Suprapubic skin (tissue), 4 donors: ENCODE measurements around the gene SPINT2. TPM values are rescaled to one million over a fixed set of nuclear protein-coding genes. Genes with fewer than 3 reads are reported as not detected.

ENCODE experiments used
- DNase-seq, 2 donors: peaks; one replicate each; pipeline ENCODE4 v3.0.0-alpha.2; 2019; ENCODE audit warnings: low spot score in 2 of 2
- H3K27ac ChIP-seq: fragments of 200-600 bp; sonication (generic); one replicate; pipeline ENCODE4 v1.5.1; 2019
- H3K27me3 ChIP-seq: fragments of 200-600 bp; sonication (generic); one replicate; pipeline ENCODE4 v1.5.1; 2019
- H3K36me3 ChIP-seq: fragments of 200-600 bp; sonication (generic); one replicate; pipeline ENCODE4 v1.5.1; 2019
- H3K4me1 ChIP-seq: fragments of 200-600 bp; sonication (generic); one replicate; pipeline ENCODE4 v1.5.1; 2019
- H3K4me3 ChIP-seq: fragments of 200-600 bp; sonication (generic); one replicate; pipeline ENCODE4 v1.5.1; 2019; ENCODE audit warnings: mild to moderate bottlenecking
- H3K9me3 ChIP-seq: fragments of 200-600 bp; sonication (generic); one replicate; pipeline ENCODE4 v1.5.1; 2019
- EP300 ChIP-seq: sonication (generic); formaldehyde crosslinking; IDR thresholded peaks from one replicate; pipeline ENCODE4 v1.6.1; 2017; ENCODE audit warnings: antibody characterized with exemption
- POLR2A ChIP-seq, 2 donors: fragments of 450-650 bp; IDR thresholded peaks; one replicate each; pipeline ENCODE4 v1.6.1; 2017; ENCODE audit warnings: antibody characterized with exemption in 2 of 2, mild to moderate bottlenecking in 2 of 2, moderate library complexity in 2 of 2
- POLR2AphosphoS5 ChIP-seq, 3 donors: sonication (generic); formaldehyde crosslinking; IDR thresholded peaks; one replicate each; pipeline ENCODE4 v1.6.1; 2017; ENCODE audit warnings: antibody characterized with exemption in 3 of 3
- WGBS: methylation state at CpG from one replicate; pipeline ENCODE4 v1.1.5; 2018; 5-methylcytosine and 5-hydroxymethylcytosine counted together
- total RNA-seq, 4 donors: library from RNA; depleted of rRNA; stranded (reverse); fragments of >200 nt; gene quantifications; one replicate each; pipeline ENCODE4 v1.1.0, GENCODE V29; 2016
- TF ChIP-seq, protein P1 (sequence below), 2 donors: fragments of 200-600 bp in 1 of 2; fragments of 450-650 bp in 1 of 2; sonication (generic) in 1 of 2; IDR thresholded peaks; one replicate each; pipeline ENCODE4 v1.5.1; 2016 to 2019; ENCODE audit warnings: antibody characterized with exemption in 2 of 2, mild to moderate bottlenecking in 1 of 2, moderate library complexity in 1 of 2

Gene SPINT2, protein sequence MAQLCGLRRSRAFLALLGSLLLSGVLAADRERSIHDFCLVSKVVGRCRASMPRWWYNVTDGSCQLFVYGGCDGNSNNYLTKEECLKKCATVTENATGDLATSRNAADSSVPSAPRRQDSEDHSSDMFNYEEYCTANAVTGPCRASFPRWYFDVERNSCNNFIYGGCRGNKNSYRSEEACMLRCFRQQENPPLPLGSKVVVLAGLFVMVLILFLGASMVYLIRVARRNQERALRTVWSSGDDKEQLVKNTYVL
- 100 to 1,000 TPM; 359 to 639 (median 494) TPM for total RNA-seq

DNA sequence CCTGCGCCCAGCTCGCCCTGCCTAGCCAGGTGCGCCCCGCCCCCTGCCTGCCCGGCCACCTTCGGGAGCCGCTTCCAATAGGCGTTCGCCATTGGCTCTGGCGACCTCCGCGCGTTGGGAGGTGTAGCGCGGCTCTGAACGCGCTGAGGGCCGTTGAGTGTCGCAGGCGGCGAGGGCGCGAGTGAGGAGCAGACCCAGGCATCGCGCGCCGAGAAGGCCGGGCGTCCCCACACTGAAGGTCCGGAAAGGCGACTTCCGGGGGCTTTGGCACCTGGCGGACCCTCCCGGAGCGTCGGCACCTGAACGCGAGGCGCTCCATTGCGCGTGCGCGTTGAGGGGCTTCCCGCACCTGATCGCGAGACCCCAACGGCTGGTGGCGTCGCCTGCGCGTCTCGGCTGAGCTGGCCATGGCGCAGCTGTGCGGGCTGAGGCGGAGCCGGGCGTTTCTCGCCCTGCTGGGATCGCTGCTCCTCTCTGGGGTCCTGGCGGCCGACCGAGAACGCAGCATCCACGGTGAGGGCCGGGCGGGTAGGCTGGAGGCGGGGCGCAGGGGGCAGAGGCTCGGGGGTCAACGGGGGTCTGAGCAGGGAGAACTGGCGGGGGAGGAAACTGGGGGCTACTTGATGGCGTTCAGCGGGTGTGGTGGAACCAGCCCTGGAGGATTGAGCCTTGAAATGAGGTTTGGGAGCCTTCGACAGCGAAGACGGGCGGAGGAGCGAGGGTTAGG lies at the start of gene SPINT2:
Gene SPINT2 (plus strand): TSS at position 88 of the 727 bp plus-strand sequence. CDS start 320 bp downstream, at position 408.
- DNase-seq, result peak in 1 of 2 donors; percentile 78
- peak within 1 kb of the TSS; percentile 60 for H3K4me3 ChIP-seq
- TF ChIP-seq POLR2AphosphoS5 (IDR thresholded peaks at IDR 0.05) (peak in 2 of 3 donors; percentile 32 to 62), EP300 (no peak), POLR2A (IDR thresholded peaks at IDR 0.05) (peak in 1 of 2 donors; percentile 68)
- TF ChIP-seq, protein P1, sequence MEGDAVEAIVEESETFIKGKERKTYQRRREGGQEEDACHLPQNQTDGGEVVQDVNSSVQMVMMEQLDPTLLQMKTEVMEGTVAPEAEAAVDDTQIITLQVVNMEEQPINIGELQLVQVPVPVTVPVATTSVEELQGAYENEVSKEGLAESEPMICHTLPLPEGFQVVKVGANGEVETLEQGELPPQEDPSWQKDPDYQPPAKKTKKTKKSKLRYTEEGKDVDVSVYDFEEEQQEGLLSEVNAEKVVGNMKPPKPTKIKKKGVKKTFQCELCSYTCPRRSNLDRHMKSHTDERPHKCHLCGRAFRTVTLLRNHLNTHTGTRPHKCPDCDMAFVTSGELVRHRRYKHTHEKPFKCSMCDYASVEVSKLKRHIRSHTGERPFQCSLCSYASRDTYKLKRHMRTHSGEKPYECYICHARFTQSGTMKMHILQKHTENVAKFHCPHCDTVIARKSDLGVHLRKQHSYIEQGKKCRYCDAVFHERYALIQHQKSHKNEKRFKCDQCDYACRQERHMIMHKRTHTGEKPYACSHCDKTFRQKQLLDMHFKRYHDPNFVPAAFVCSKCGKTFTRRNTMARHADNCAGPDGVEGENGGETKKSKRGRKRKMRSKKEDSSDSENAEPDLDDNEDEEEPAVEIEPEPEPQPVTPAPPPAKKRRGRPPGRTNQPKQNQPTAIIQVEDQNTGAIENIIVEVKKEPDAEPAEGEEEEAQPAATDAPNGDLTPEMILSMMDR (IDR thresholded peaks at IDR 0.05), result no peak
- H3K27ac ChIP-seq, result peak within 1 kb of the TSS; percentile 87
- peaks cover 43% of the 10 kb centered on the region for H3K4me1 ChIP-seq
- no peaks in the 10 kb centered on the region for H3K36me3 ChIP-seq
- H3K9me3 ChIP-seq, result no peaks in the 10 kb centered on the region
- WGBS, result 15% methylated on average over 36 of the region's 78 CpGs
- peaks cover 4% of the 10 kb centered on the region for H3K27me3 ChIP-seq

DNA sequence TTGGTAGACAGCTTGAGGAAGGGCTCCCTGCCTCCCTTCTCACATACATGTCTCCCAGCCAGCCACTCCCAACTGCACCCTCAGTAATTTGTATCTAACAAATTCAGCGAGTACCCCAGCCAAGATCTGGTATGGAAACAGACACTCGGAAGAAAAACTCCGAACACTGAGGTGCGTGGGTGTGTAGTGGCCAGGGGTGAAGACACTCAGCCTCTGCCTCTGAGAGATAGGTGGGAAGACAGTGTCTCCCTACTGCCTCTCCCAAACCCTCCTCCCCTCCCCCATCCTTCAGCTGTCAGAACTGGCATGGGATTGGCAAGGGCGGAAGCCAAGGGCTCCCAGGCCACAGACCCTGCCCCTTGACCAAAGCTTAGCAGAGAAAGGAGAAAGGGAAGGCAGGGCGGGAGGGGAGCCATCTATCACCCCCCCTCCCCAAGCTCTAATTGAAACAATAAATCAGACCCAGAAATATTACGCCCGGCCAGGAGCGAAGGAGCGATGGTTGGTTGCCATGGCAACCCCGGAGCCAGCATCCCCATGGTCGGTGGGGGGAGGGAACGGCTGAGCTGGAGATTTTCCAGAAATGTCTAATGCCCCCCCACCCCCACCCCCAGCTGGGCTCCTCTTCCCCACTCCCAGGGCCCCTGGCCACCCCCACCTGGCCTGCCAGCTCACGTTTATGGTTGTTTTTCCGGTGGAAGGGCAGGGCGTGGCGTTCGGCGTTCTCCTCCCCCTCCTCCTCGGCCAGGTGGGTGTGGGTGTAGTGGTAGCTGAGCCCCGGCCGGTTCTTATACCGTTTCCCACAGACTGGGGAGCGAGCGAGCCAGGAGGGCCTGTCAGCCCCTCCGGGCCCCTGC lies 47.4 kb upstream of the SPINT2 start:
- H3K36me3 ChIP-seq, result no peaks in the 10 kb centered on the region
- no peaks in the 10 kb centered on the region for H3K9me3 ChIP-seq
- 66% methylated on average over 5 of the region's 26 CpGs for WGBS
- H3K27ac ChIP-seq, result no peak overlapping the region
- H3K4me1 ChIP-seq, result peaks cover 7% of the 10 kb centered on the region
- H3K4me3 ChIP-seq, result no peak overlapping the region
- DNase-seq, result no peak
- peaks cover 23% of the 10 kb centered on the region for H3K27me3 ChIP-seq
- TF ChIP-seq POLR2AphosphoS5 (IDR thresholded peaks at IDR 0.05), result no peak
- no peak for TF ChIP-seq EP300

DNA sequence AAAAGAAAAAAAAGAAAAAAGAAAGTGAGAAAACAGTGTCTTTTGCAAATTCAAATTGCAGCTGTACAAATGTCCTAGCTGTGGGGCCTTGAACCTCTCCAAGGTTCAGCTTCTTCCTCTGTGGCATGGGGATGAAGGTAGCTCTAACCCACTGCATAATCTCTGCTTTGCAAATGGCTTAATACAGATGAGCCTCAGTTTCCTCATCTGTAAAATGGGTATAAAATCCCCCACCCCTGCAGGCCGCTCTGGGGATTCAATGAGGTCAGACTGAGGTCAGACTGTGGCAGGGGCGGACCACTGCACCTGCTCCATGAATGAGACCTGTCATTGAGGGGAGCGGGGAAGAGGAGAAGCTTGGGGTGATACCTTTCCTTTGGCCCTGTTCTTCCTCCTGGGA lies 46.2 kb upstream of the SPINT2 start:
- H3K27ac ChIP-seq, result no peak overlapping the region
- no peaks in the 10 kb centered on the region for H3K36me3 ChIP-seq
- no peak for DNase-seq
- 89% methylated on average over 3 of the region's 3 CpGs for WGBS
- H3K27me3 ChIP-seq, result peaks cover 34% of the 10 kb centered on the region
- H3K4me3 ChIP-seq, result no peak overlapping the region
- H3K9me3 ChIP-seq, result no peaks in the 10 kb centered on the region
- H3K4me1 ChIP-seq, result peaks cover 7% of the 10 kb centered on the region
- TF ChIP-seq POLR2AphosphoS5 (IDR thresholded peaks at IDR 0.05) (no peak), POLR2A (IDR thresholded peaks at IDR 0.05) (no peak), EP300 (no peak)
- TF ChIP-seq, protein P1 (IDR thresholded peaks at IDR 0.05), result no peak

DNA sequence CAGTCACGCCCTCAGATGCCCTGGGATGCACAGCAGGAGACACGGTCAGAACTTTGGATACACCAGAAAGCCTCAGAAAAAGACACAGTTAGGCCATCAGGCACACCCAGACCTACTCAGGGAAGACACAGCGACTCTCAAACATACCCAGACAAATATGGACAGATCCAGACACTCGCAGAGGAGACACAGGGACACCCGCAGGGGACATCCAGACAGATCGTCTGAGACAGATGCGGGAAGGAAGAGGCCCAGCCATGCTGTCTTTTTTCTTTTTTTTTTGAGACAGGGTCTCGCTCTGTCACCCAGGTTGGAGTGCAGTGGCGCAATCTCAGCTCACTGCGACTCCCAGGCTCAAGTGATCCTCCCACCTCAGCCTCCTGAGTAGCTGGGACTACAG lies 45.2 kb upstream of the SPINT2 start:
- Histone ChIP-seq H3K9me3 (no peaks in the 10 kb centered on the region), H3K27ac (no peak overlapping the region), H3K36me3 (no peaks in the 10 kb centered on the region), H3K27me3 (peaks cover 45% of the 10 kb centered on the region), H3K4me1 (peaks cover 14% of the 10 kb centered on the region), H3K4me3 (no peak overlapping the region)
- WGBS, result 95% methylated on average over 6 of the region's 10 CpGs
- TF ChIP-seq, protein P1 (IDR thresholded peaks at IDR 0.05), result no peak
- TF ChIP-seq POLR2A (IDR thresholded peaks at IDR 0.05), result no peak
- no peak for TF ChIP-seq EP300
- TF ChIP-seq POLR2AphosphoS5 (IDR thresholded peaks at IDR 0.05), result no peak
- no peak for DNase-seq

DNA sequence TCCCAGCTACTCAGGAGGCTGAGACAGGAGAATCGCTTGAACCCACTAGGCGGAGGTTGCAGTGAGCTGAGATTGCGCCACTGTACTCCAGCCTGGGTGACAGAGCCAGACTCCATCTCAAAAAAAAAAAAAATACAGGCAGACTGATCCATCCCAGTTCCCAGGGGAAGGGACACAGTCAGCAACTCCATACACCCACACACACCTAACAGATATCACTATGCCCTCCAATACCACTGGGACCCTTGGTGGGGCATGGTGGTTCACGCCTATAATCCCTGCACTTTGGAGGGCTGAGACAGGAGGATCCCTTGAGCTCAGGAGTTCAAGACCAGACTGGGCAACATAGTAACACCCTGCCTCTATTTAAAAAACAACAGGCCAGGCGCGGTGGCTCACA lies 43.0 kb upstream of the SPINT2 start:
- Histone ChIP-seq H3K4me1 (peaks cover 19% of the 10 kb centered on the region), H3K27ac (no peak overlapping the region), H3K36me3 (no peaks in the 10 kb centered on the region), H3K4me3 (no peak overlapping the region), H3K27me3 (peaks cover 65% of the 10 kb centered on the region), H3K9me3 (no peaks in the 10 kb centered on the region)
- WGBS, result 95% methylated on average over 6 of the region's 6 CpGs
- no peak for DNase-seq
- TF ChIP-seq EP300, result no peak
- no peak for TF ChIP-seq POLR2AphosphoS5 (IDR thresholded peaks at IDR 0.05)
- TF ChIP-seq, protein P1 (IDR thresholded peaks at IDR 0.05), result no peak
- TF ChIP-seq POLR2A (IDR thresholded peaks at IDR 0.05), result no peak
